HS-5 (cell line): ENCODE results near the gene NR2F2.
"Not testable (repeated sequence)": the region's sequence is repeated elsewhere in the genome, so short reads cannot be mapped to it uniquely, and the experiment has no call there.

ENCODE experiments used
- DNase-seq: peaks from one replicate; pipeline ENCODE4 v3.0.0-alpha.2; 2012; ENCODE audit warnings: low read depth

The NR2F2 gene

DNA sequence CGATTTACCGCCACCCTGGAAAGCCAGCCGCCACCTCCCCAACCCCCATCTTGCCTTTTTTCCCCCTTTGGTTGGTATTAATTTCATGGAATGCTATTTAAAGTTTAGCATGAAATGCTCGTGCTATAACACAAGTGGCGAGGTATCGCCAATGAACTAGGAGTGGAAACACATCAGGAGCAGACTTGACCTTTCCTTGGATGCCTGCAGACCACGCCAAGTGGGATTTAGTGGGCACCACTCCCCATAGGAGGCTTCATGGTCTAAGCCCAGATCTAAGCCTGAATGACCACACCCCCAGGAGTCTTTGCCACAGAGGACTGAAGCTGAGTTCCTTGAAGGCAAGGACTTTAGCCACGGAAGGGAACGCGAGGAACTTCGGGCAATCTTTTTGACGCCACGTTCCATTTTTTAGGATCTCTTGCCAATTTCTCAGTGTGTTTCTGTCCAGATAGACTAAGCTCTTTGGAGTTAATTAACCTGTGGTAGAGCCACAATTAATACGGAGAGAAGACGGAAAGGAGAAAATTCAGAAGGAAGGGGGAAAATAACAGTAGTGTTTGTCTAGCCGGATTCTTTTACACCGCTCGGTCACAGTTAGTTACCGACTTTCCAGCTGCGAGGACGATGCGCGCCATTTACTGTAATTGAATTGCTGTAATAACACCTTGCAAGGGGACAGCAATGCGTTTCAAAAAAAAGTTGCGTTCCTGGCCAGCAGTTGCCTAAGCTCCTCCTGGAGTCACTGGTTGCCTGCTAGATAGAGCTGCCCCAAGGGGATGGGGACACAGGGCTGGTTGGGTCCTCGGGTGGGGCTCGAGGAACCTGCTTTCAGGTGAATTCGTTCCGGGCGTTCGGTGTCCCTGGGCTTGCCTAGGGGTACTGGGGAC, 37.1 kb downstream of the NR2F2 start:
- no peak for DNase-seq

DNA sequence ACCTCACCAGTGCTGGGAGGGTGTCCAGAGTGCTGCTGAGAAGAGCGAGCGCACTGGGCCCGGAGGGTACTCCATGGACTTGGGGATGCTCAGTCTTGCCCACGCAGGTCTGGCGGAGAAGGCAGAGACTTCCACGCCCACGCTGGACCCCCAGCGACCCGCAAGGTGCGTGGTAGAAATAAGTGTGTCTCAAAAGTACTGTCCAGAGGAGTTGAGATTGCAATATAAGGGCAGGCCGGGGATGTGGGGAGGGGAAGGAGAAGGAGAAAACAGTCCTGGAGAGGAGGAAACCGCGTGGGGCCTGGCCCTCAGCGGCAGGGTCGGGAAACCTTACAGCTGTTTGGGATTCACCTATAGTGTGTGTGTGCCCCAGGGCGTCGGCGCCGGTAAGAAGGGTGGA, 38.9 kb downstream of the NR2F2 start:
- no peak for DNase-seq

GRCh38 chr15:96369825-96370621, 39.5 kb downstream of the NR2F2 start:
- no peak for DNase-seq

- DNase-seq: no peak
Measured at GRCh38 chr15:96372554-96372953, 42.1 kb downstream of the NR2F2 start.

GRCh38 chr15:96374499-96374898, 44.0 kb downstream of the NR2F2 start:
- no peak for DNase-seq

DNA sequence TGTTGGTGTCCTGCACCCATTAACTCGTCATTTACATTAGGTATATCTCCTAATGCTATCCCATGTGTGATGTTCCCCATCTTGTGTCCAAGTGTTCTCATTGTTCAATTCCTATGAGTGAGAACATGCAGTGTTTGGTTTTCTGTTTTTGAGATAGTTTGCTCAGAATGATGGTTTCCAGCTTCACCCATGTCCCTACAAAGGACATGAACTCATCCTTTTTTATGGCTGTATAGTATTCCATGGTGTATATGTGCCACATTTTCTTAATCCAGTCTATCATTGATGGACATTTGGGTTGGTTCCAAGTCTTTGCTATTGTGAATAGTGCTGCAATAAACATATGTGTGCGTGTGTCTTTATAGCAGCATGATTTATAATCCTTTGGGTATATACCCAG, 49.1 kb downstream of the NR2F2 start:
- not testable (repeated sequence) for DNase-seq

DNA sequence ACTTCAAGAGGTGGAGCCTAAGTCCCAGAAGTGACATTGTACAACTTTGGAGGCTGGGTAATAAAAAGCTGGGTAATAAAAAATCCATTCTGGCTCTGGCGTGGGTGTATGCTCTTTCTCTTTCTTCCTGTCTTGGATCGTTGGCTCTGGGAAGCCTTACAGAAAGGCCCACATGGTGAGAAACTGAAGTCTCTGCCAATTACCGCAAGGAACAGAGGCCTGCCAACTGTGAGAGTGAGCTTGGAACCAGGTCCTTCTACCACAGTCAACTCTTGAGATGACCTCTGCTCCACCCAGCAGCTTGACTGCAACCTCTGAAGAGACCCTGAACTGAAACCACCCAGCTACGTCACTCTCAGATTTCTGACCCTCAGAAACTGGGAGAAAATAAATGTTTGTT, 51.0 kb downstream of the NR2F2 start:
- no peak for DNase-seq

DNA sequence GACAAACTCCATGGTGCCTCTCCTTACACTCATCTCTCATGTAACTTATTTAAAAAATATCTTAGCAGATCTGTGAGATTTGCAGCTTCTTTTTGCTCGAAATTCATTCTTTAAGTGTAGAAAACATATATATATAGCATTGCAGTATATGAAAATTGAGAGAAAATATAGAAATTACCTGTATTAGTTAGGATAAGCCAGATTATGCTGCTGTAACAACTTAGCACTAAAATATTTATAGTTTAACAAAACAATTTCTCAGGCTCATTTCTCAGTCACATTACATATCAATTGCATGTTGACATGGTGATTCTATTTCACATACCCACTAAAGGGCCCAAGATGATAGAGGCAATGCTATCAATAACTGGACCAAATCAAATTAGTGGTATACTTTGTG, 54.7 kb downstream of the NR2F2 start:
- no peak for DNase-seq

- no peak for DNase-seq
Measured at GRCh38 chr15:96388673-96389072, 58.2 kb downstream of the NR2F2 start.
